ENCODE measurements around the gene LRCOL1. TPM values are rescaled to one million over a fixed set of nuclear protein-coding genes. Genes with fewer than 3 reads are reported as not detected.

Gene LRCOL1
- total and polyA plus RNA-seq, 8 donors, result 0.60 TPM; not detected in 7

- no peaks in the 10 kb centered on the region for H3K4me1 ChIP-seq
- no peak overlapping the region for H3K4me3 ChIP-seq
- no peaks in the 10 kb centered on the region for H3K27me3 ChIP-seq
- no peaks in the 10 kb centered on the region for H3K9me3 ChIP-seq
- TF ChIP-seq POLR2AphosphoS5 (IDR thresholded peaks at IDR 0.05) (no peak), POLR2A (IDR thresholded peaks at IDR 0.05) (no peak), CTCF (IDR thresholded peaks at IDR 0.05) (no peak), EP300 (IDR thresholded peaks at IDR 0.05) (no peak)
- 91 to 98% (median 92%) methylated on average over 8 of the region's 8 CpGs for WGBS, 5 donors
- DNase-seq, result no peak
- H3K36me3 ChIP-seq, result peaks cover 67 to 100% (median 98%) of the 10 kb centered on the region in 4 donors
- intact Hi-C loops (cut with DNase I; ENCODE audit: low total_unique reads), result no loop called here
- no peak overlapping the region for H3K27ac ChIP-seq
Measured at GRCh38 chr12:132633398-132633797, 23.0 kb upstream of the LRCOL1 start.

- no peak for DNase-seq
- peaks cover 60 to 97% (median 92%) of the 10 kb centered on the region in 4 donors for H3K36me3 ChIP-seq
- WGBS, 5 donors, result 84 to 96% (median 89%) methylated on average over 15 to 17 of the region's 17 CpGs
Measured at GRCh38 chr12:132632521-132633228, 22.3 kb upstream of the LRCOL1 start.

GRCh38 chr12:132631666-132632065 lies 21.3 kb upstream of the LRCOL1 start:
- TF ChIP-seq POLR2A (IDR thresholded peaks at IDR 0.05), result no peak
- no peak for TF ChIP-seq EP300 (IDR thresholded peaks at IDR 0.05)
- no peak for TF ChIP-seq POLR2AphosphoS5 (IDR thresholded peaks at IDR 0.05)
- TF ChIP-seq CTCF (IDR thresholded peaks at IDR 0.05), result no peak
- DNase-seq, result no peak
- Histone ChIP-seq H3K27me3 (no peaks in the 10 kb centered on the region), H3K27ac (no peak overlapping the region), H3K9me3 (no peaks in the 10 kb centered on the region), H3K4me3 (no peak overlapping the region), H3K4me1 (no peaks in the 10 kb centered on the region), H3K36me3 (peaks cover 50 to 89% (median 82%) of the 10 kb centered on the region in 4 donors)
- intact Hi-C loops (cut with DNase I; ENCODE audit: low total_unique reads), result no loop called here
- 91 to 99% (median 96%) methylated on average over 10 to 11 of the region's 11 CpGs for WGBS, 5 donors

More at GRCh38 chr12:132632521-132633228, 22.3 kb upstream of the LRCOL1 start:
- H3K4me3 ChIP-seq, result no peak overlapping the region
- H3K4me1 ChIP-seq, result no peaks in the 10 kb centered on the region
- no peak overlapping the region for H3K27ac ChIP-seq
- H3K9me3 ChIP-seq, result no peaks in the 10 kb centered on the region
- TF ChIP-seq EP300 (IDR thresholded peaks at IDR 0.05) (no peak), CTCF (IDR thresholded peaks at IDR 0.05) (no peak), POLR2A (IDR thresholded peaks at IDR 0.05) (no peak), POLR2AphosphoS5 (IDR thresholded peaks at IDR 0.05) (no peak)
- no peaks in the 10 kb centered on the region for H3K27me3 ChIP-seq
- intact Hi-C loops (cut with DNase I; ENCODE audit: low total_unique reads), result no loop called here

- H3K36me3 ChIP-seq, result peaks cover 46 to 91% (median 78%) of the 10 kb centered on the region in 4 donors
- 79 to 89% (median 84%) methylated on average over 6 of the region's 6 CpGs for WGBS, 5 donors
Measured at GRCh38 chr12:132630672-132631071, 20.3 kb upstream of the LRCOL1 start.

More at GRCh38 chr12:132630672-132631071, 20.3 kb upstream of the LRCOL1 start:
- DNase-seq, result no peak
- no peak overlapping the region for H3K27ac ChIP-seq
- intact Hi-C loops (cut with DNase I; ENCODE audit: low total_unique reads), result no loop called here
- no peaks in the 10 kb centered on the region for H3K27me3 ChIP-seq
- TF ChIP-seq EP300 (IDR thresholded peaks at IDR 0.05) (no peak), CTCF (IDR thresholded peaks at IDR 0.05) (no peak), POLR2A (IDR thresholded peaks at IDR 0.05) (no peak), POLR2AphosphoS5 (IDR thresholded peaks at IDR 0.05) (no peak)
- H3K4me3 ChIP-seq, result no peak overlapping the region
- H3K4me1 ChIP-seq, result no peaks in the 10 kb centered on the region
- no peaks in the 10 kb centered on the region for H3K9me3 ChIP-seq

Data from stomach (tissue), 9 donors.